Mesenteric fat pad (tissue), 1 donor: ENCODE data around the gene TMEM150B. TPM values are rescaled to one million over a fixed set of nuclear protein-coding genes. Genes with fewer than 3 reads are reported as not detected.

Source experiments
- total RNA-seq: library from RNA; stranded (reverse); fragmentation: NEBNext Ultra II Directional; extraction: Animal tissue kit (Norgen Biotek cat#: 25700); gene quantifications from one replicate; pipeline ENCODE4 v1.2.1, GENCODE V29; 2021
- donor health status: DM: yes; HTN: yes; CAD: no.

TMEM150B gene
- total RNA-seq, 1 donor from 2014 or later: 7.1 TPM

Other genes with a start within 250 kb of the TMEM150B start
- gene EPS8L1, start 249.5 kb downstream of the TMEM150B start, total RNA-seq: 0.58 TPM
- 130 TPM for gene PPP1R12C, start 207.7 kb downstream of the TMEM150B start, total RNA-seq
- not detected for gene TNNT1, start 176.1 kb downstream of the TMEM150B start, total RNA-seq
- gene TNNI3, start 167.6 kb downstream of the TMEM150B start, total RNA-seq: not detected
- gene DNAAF3, start 158.7 kb downstream of the TMEM150B start, total RNA-seq: 0.48 TPM
- gene SYT5, start 145.1 kb downstream of the TMEM150B start, total RNA-seq: not detected
- 1.00 TPM for gene PTPRH, start 115.8 kb downstream of the TMEM150B start, total RNA-seq
- 1.6 TPM for gene TMEM86B, start 96.6 kb downstream of the TMEM150B start, total RNA-seq
- gene PPP6R1, start 66.3 kb downstream of the TMEM150B start, total RNA-seq: 49.4 TPM
- gene HSPBP1, start 45.2 kb downstream of the TMEM150B start, total RNA-seq: 20.2 TPM
- 1.2 TPM for gene BRSK1, start 41.3 kb downstream of the TMEM150B start, total RNA-seq
- gene KMT5C, start 14.5 kb upstream of the TMEM150B start, total RNA-seq: 6.8 TPM
- not detected for gene COX6B2, start 29.4 kb upstream of the TMEM150B start, total RNA-seq
- not detected for gene GARIN5B, start 37.9 kb upstream of the TMEM150B start, total RNA-seq
- gene IL11, start 45.1 kb upstream of the TMEM150B start, total RNA-seq: not detected
- not detected for gene TMEM190, start 51.5 kb upstream of the TMEM150B start, total RNA-seq
- 0.90 TPM for gene TMEM238, start 59.0 kb upstream of the TMEM150B start, total RNA-seq
- 1,147 TPM for gene RPL28, start 60.6 kb upstream of the TMEM150B start, total RNA-seq
- 24.2 TPM for gene UBE2S, start 82.4 kb upstream of the TMEM150B start, total RNA-seq
- gene SHISA7, start 118.0 kb upstream of the TMEM150B start, total RNA-seq: not detected
- gene ISOC2, start 136.3 kb upstream of the TMEM150B start, total RNA-seq: 53.2 TPM
- gene C19orf85, start 139.4 kb upstream of the TMEM150B start, total RNA-seq: not detected
- gene ZNF628, start 151.3 kb upstream of the TMEM150B start, total RNA-seq: 9.7 TPM
- gene NAT14, start 159.8 kb upstream of the TMEM150B start, total RNA-seq: 7.3 TPM
- 13.9 TPM for gene SSC5D, start 163.1 kb upstream of the TMEM150B start, total RNA-seq
- not detected for gene SBK2, start 211.8 kb upstream of the TMEM150B start, total RNA-seq
- 1.7 TPM for gene SBK3, start 220.2 kb upstream of the TMEM150B start, total RNA-seq